ACC112 (cell line): ENCODE measurements around the gene CD9.

Experiments used
- H2AFZ ChIP-seq: fragments of 200-600 bp; sonication (generic); one replicate; pipeline ENCODE4 v1.6.0; 2017; ENCODE audit warnings: antibody characterized with exemption, low read length; ENCODE audit not compliant: unreplicated experiment
- H3K27ac ChIP-seq: fragments of 200-600 bp; sonication (generic); 2 replicates; pipeline ENCODE4 v1.5.1; 2014; ENCODE audit warnings: low read depth, mild to moderate bottlenecking, antibody characterized with exemption, low read length, moderate library complexity
- H3K27me3 ChIP-seq: fragments of 200-600 bp; sonication (generic); 2 replicates; pipeline ENCODE4 v1.6.1; 2014; ENCODE audit warnings: mild to moderate bottlenecking, antibody characterized with exemption, low read length, moderate library complexity, mixed read lengths; ENCODE audit not compliant: insufficient read depth
- H3K36me3 ChIP-seq: fragments of 200-600 bp; sonication (generic); 2 replicates; pipeline ENCODE4 v1.6.1; 2016; ENCODE audit warnings: mild to moderate bottlenecking, antibody characterized with exemption, low read length, moderate library complexity, mixed read lengths; ENCODE audit not compliant: insufficient read depth
- H3K4me1 ChIP-seq: fragments of 200-600 bp; sonication (generic); one replicate; pipeline ENCODE4 v1.6.1; 2016; ENCODE audit warnings: low read length, mixed read lengths; ENCODE audit not compliant: insufficient read depth, unreplicated experiment, control insufficient read depth
- H3K4me3 ChIP-seq: fragments of 200-600 bp; sonication (generic); 2 replicates; pipeline ENCODE4 v1.5.1; 2014; ENCODE audit warnings: mild to moderate bottlenecking, low read depth, low read length
- H3K79me2 ChIP-seq: fragments of 200-600 bp; sonication (generic); one replicate; pipeline ENCODE4 v1.6.0; 2016; ENCODE audit warnings: low read length; ENCODE audit not compliant: control insufficient read depth, unreplicated experiment, insufficient read depth

Gene CD9

DNA sequence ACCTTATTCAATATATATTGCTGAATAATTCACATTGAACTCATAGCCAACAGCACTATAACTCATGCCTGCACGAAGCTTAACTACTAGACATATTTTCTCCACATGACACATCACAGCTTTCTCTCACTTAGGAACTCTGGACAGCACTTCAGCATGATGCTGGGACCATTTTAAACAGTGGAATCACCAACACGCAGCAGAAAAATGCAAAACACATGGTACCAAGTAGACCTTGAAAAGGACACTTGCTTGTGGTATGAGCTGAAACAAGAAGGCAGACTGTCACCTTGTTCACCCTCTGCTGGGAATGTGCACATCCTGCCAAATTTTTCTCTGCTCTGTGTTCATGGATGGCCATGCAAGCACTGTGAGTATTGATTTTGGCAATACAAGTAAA, 34.8 kb upstream of the CD9 start:
- no peaks in the 10 kb centered on the region for H3K79me2 ChIP-seq
- H2AFZ ChIP-seq: no peak overlapping the region
- no peak overlapping the region for H3K4me3 ChIP-seq
- no peak overlapping the region for H3K27ac ChIP-seq
- H3K27me3 ChIP-seq: no peaks in the 10 kb centered on the region
- H3K4me1 ChIP-seq: peaks cover 20% of the 10 kb centered on the region
- no peaks in the 10 kb centered on the region for H3K36me3 ChIP-seq

- peak overlapping the region; percentile 27 for H2AFZ ChIP-seq
- H3K36me3 ChIP-seq: no peaks in the 10 kb centered on the region
- H3K79me2 ChIP-seq: no peaks in the 10 kb centered on the region
- no peaks in the 10 kb centered on the region for H3K27me3 ChIP-seq
- peak overlapping the region; percentile 5; the same call in 1 of the 2 replicates for H3K4me3 ChIP-seq
- peak overlapping the region; percentile 93 for H3K27ac ChIP-seq
- H3K4me1 ChIP-seq: peaks cover 20% of the 10 kb centered on the region
These were observed 33.4 kb upstream of the CD9 start for GRCh38 chr12:6166808-6167207.

GRCh38 chr12:6167327-6168280, 32.6 kb upstream of the CD9 start:
- H3K27ac ChIP-seq: peak overlapping the region; percentile 93
- peaks cover 20% of the 10 kb centered on the region for H3K4me1 ChIP-seq
- no peaks in the 10 kb centered on the region for H3K27me3 ChIP-seq
- no peaks in the 10 kb centered on the region for H3K79me2 ChIP-seq
- H3K36me3 ChIP-seq: no peaks in the 10 kb centered on the region
- peak overlapping the region; percentile 5 for H3K4me3 ChIP-seq
- H2AFZ ChIP-seq: peak overlapping the region; percentile 59

- Histone ChIP-seq H3K36me3 (no peaks in the 10 kb centered on the region), H2AFZ (no peak overlapping the region), H3K79me2 (no peaks in the 10 kb centered on the region), H3K4me1 (peaks cover 20% of the 10 kb centered on the region), H3K4me3 (no peak overlapping the region), H3K27me3 (no peaks in the 10 kb centered on the region), H3K27ac (no peak overlapping the region)
These were observed 28.7 kb upstream of the CD9 start for GRCh38 chr12:6171409-6172015.

GRCh38 chr12:6172086-6172485, 28.1 kb upstream of the CD9 start:
- no peak overlapping the region for H3K4me3 ChIP-seq
- H3K79me2 ChIP-seq: no peaks in the 10 kb centered on the region
- no peak overlapping the region for H3K27ac ChIP-seq
- no peaks in the 10 kb centered on the region for H3K36me3 ChIP-seq
- no peak overlapping the region for H2AFZ ChIP-seq
- H3K27me3 ChIP-seq: no peaks in the 10 kb centered on the region
- H3K4me1 ChIP-seq: peaks cover 14% of the 10 kb centered on the region

GRCh38 chr12:6172862-6173261, 27.3 kb upstream of the CD9 start:
- H3K27ac ChIP-seq: no peak overlapping the region
- no peak overlapping the region for H3K4me3 ChIP-seq
- H2AFZ ChIP-seq: no peak overlapping the region
- peaks cover 7% of the 10 kb centered on the region for H3K4me1 ChIP-seq
- H3K27me3 ChIP-seq: no peaks in the 10 kb centered on the region
- H3K79me2 ChIP-seq: no peaks in the 10 kb centered on the region
- H3K36me3 ChIP-seq: no peaks in the 10 kb centered on the region

GRCh38 chr12:6177642-6178358, 22.4 kb upstream of the CD9 start:
- no peak overlapping the region for H3K27ac ChIP-seq
- no peaks in the 10 kb centered on the region for H3K36me3 ChIP-seq
- H3K27me3 ChIP-seq: no peaks in the 10 kb centered on the region
- H3K4me1 ChIP-seq: peaks cover 33% of the 10 kb centered on the region
- H3K4me3 ChIP-seq: no peak overlapping the region
- H2AFZ ChIP-seq: no peak overlapping the region
- no peaks in the 10 kb centered on the region for H3K79me2 ChIP-seq

DNA sequence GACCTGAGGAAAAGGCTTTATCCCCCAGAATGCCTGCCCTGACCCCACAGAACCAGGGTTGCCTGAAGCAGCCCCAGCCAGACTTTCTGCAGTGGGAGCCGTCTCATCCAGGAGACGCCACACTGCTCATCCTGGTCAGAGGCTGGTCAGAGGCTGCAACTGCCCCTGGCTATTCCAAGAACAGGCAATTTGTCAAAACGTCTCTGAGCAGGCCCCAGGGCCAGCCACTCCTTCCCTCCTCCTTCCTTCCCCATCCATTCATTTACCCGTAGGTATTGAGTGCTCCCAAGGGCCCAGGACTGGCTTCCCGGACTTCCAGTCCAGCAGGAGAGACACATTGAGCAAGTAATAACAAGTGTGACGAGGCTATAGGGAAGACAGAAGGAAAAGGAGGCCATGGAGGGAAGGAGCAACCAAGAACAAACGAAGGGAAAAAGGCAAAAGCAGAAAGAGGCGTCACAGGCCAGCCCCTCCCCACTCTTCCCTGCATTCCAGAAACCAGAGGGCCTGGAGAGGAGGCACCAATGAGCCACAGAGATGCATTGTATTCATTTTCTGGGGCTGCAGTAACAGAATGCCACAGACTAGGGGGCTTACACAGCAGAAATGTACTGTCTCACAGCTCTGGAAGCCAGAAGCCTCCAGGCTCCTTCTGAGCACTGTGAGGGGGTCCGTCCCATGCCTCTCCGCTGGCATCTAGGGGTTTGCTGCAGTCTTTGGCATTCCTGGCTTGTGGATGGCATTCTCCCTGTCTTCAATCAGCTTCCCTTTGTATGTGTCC, 21.0 kb upstream of the CD9 start:
- no peak overlapping the region for H2AFZ ChIP-seq
- H3K36me3 ChIP-seq: no peaks in the 10 kb centered on the region
- H3K27me3 ChIP-seq: no peaks in the 10 kb centered on the region
- no peak overlapping the region for H3K27ac ChIP-seq
- no peak overlapping the region for H3K4me3 ChIP-seq
- peaks cover 45% of the 10 kb centered on the region for H3K4me1 ChIP-seq
- H3K79me2 ChIP-seq: no peaks in the 10 kb centered on the region

DNA sequence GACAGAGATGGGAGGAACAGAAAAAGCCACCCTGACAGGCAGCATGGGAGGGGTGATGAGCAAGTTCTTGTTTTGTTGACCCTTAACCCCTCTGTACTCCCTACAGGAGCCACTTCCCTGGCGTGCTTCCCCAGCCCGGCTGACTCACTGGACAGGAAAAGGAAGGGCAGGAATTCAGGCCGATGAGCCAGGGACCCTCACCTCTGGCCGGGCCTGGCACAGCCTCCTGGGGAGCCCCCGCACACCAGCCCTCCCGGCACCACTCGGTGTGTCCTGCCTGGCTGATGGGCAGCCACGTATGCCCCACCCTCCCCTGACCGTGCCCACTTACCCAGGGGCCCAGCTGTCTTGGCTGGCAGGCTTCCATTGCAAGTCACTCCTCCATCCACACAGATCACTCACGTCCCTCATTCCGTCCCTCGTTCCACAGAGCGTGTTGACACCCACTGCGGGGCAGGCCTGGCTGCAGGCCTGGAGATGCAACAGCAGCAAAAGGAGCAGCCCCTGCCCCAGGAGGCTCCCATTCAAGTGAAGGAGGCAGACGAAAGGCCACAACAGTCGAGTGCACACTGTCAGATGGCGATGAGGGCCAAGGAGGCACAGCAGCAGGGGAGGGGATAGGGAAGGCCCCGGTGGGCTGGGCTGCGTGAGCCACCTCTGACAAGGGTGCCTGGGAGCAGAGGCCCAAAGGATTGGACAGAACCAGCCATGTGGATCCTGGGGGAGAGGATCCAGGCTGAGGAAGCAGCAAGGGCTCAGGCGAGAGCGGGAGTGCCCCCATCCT, 19.7 kb upstream of the CD9 start:
- Histone ChIP-seq H3K4me1 (peaks cover 45% of the 10 kb centered on the region), H2AFZ (peak overlapping the region; percentile 34), H3K27ac (peak overlapping the region; percentile 47), H3K79me2 (no peaks in the 10 kb centered on the region), H3K27me3 (no peaks in the 10 kb centered on the region), H3K4me3 (0 out of 2 replicates have a peak overlapping the region, but pooled peaks have one; percentile 25), H3K36me3 (no peaks in the 10 kb centered on the region)
